CD4-positive, alpha-beta T cell (primary cell): ENCODE results near the gene LAMA2. TPM values are rescaled to one million over a fixed set of nuclear protein-coding genes. Genes with fewer than 3 reads are reported as not detected.

Experiments
- ATAC-seq: fragments of 200-7000 bp; cut with Tn5 transposase; one replicate; pipeline ENCODE4 v1.10.0; 2022; ENCODE audit warnings: mild to moderate bottlenecking; ENCODE audit not compliant: poor library complexity
- CTCF ChIA-PET: fragments of 350-600 bp; sonication (Branson Sonifier 250); formaldehyde crosslinking; loops from one replicate; lab custom pipeline; 2021; ENCODE audit warnings: antibody characterized with exemption, inconsistent platforms; lab: Charles Lee
- POLR2A ChIA-PET: fragments of 350-600 bp; sonication (Branson Sonifier 250); formaldehyde crosslinking; loops from one replicate; lab custom pipeline; 2021; ENCODE audit warnings: antibody characterized with exemption, inconsistent platforms; lab: Charles Lee
- DNase-seq, 14 experiments: peaks; one replicate each; pipeline ENCODE4 v3.0.0-alpha.2; 2013 to 2020; ENCODE audit warnings: mixed read lengths in 2 of 14
- H3K27ac ChIP-seq, 2 donors: one replicate each; pipeline versions ENCODE4 v1.5.1 to v1.7.0; 2013; ENCODE audit warnings: low read length in 2 of 2, low read depth in 1 of 2, mild to moderate bottlenecking in 1 of 2
- H3K27me3 ChIP-seq, 2 experiments: 1 replicate in 1 of 2; 2 replicates in 1 of 2; pipeline versions ENCODE4 v1.6.1 to v1.7.0; 2013; ENCODE audit warnings: low read length in 2 of 2, control low read depth in 1 of 2, mild to moderate bottlenecking in 1 of 2, moderate library complexity in 1 of 2; ENCODE audit not compliant: insufficient read depth in 2 of 2, control insufficient read depth in 1 of 2
- H3K36me3 ChIP-seq: one replicate; pipeline ENCODE4 v1.6.1; 2013; ENCODE audit warnings: low read length, control low read depth; ENCODE audit not compliant: insufficient read depth
- H3K4me1 ChIP-seq: one replicate; pipeline ENCODE4 v1.6.1; 2013; ENCODE audit warnings: low read length, control low read depth; ENCODE audit not compliant: insufficient read depth
- H3K4me3 ChIP-seq: one replicate; pipeline ENCODE4 v1.5.1; 2013; ENCODE audit warnings: mild to moderate bottlenecking, low read length, moderate library complexity
- H3K9me3 ChIP-seq, 2 experiments: 1 replicate in 1 of 2; 2 replicates in 1 of 2; pipeline versions ENCODE4 v1.6.1 to v1.7.0; 2013; ENCODE audit warnings: low read length in 2 of 2, mild to moderate bottlenecking in 2 of 2, control low read depth in 1 of 2, moderate library complexity in 1 of 2; ENCODE audit not compliant: control insufficient read depth in 1 of 2, insufficient read depth in 1 of 2
- H3K27ac Mint-ChIP-seq: one replicate; pipeline ENCODE4 v1.8.0; 2020; ENCODE audit warnings: mixed read lengths
- H3K27me3 Mint-ChIP-seq: one replicate; pipeline ENCODE4 v1.8.0; 2021; ENCODE audit warnings: mixed read lengths
- H3K36me3 Mint-ChIP-seq: one replicate; pipeline ENCODE4 v1.8.0; 2021; ENCODE audit warnings: low read depth, mixed read lengths
- H3K4me1 Mint-ChIP-seq: one replicate; pipeline ENCODE4 v1.8.0; 2021; ENCODE audit warnings: low read depth, mixed read lengths
- H3K4me3 Mint-ChIP-seq: one replicate; pipeline ENCODE4 v1.8.0; 2020; ENCODE audit warnings: mild to moderate bottlenecking, mixed read lengths
- H3K9me3 Mint-ChIP-seq: one replicate; pipeline ENCODE4 v1.8.0; 2020; ENCODE audit warnings: mixed read lengths
- CTCF ChIP-seq: fragments of 200-600 bp; IDR thresholded peaks from one replicate; pipeline ENCODE4 v1.8.0; 2022; ENCODE audit warnings: antibody characterized with exemption, mild to moderate bottlenecking
- intact Hi-C, 2 experiments: fragments of 100-400 bp; cut with DNase I in 1 of 2; cut with micrococcal nuclease in 1 of 2; formaldehyde crosslinking; loops; one replicate each; pipeline versions ENCODE4 v1.15.1 to v1.9.0; 2023 to 2025; cut with DNase I, micrococcal nuclease
- total RNA-seq, 174 experiments: library from RNA in 2 of 174; stranded (reverse) in 2 of 174; gene quantifications; one replicate each; pipeline ENCODE4 v1.2.3 and lab custom pipeline; 2021 to 2026

LAMA2 gene
- total RNA-seq, 2 experiments from 2014 or later: 0.05 to 0.06 TPM

GRCh38 chr6:129469070-129469662 is 586.2 kb downstream of the LAMA2 start:
- intact Hi-C loops: no loop called here
- no peaks in the 10 kb centered on the region for H3K4me1 ChIP-seq
- H3K27ac ChIP-seq: no peak overlapping the region
- no peaks in the 10 kb centered on the region for H3K36me3 Mint-ChIP-seq
- no peak overlapping the region for H3K4me3 Mint-ChIP-seq
- no peaks in the 10 kb centered on the region for H3K36me3 ChIP-seq
- H3K9me3 ChIP-seq: no peaks in the 10 kb centered on the region
- no peak for TF ChIP-seq CTCF
- no peak overlapping the region for H3K27ac Mint-ChIP-seq
- no peaks in the 10 kb centered on the region for H3K27me3 ChIP-seq
- no peaks in the 10 kb centered on the region for H3K9me3 Mint-ChIP-seq
- no peak for ATAC-seq
- H3K4me1 Mint-ChIP-seq: no peaks in the 10 kb centered on the region
- POLR2A ChIA-PET: interaction anchor here (0.6 kb wide), 1 partner anchor 557 kb away, joined by 3 read pairs; no protein-coding TSS in a partner anchor
- no peaks in the 10 kb centered on the region for H3K27me3 Mint-ChIP-seq
- no peak overlapping the region for H3K4me3 ChIP-seq
- DNase-seq: no peak
- CTCF ChIA-PET: no interaction called here

- H3K27ac Mint-ChIP-seq: no peak overlapping the region
- H3K4me3 Mint-ChIP-seq: no peak overlapping the region
- no peaks in the 10 kb centered on the region for H3K9me3 Mint-ChIP-seq
- no peaks in the 10 kb centered on the region for H3K4me1 Mint-ChIP-seq
- no peaks in the 10 kb centered on the region for H3K9me3 ChIP-seq
- POLR2A ChIA-PET: no interaction called here
- H3K36me3 Mint-ChIP-seq: no peaks in the 10 kb centered on the region
- H3K27me3 Mint-ChIP-seq: no peaks in the 10 kb centered on the region
- ATAC-seq (no peak), DNase-seq (no peak)
- CTCF ChIA-PET: no interaction called here
- H3K4me3 ChIP-seq: no peak overlapping the region
- intact Hi-C loops: no loop called here
- no peak for TF ChIP-seq CTCF
- no peaks in the 10 kb centered on the region for H3K4me1 ChIP-seq
- no peaks in the 10 kb centered on the region for H3K27me3 ChIP-seq
- H3K36me3 ChIP-seq: no peaks in the 10 kb centered on the region
- H3K27ac ChIP-seq: no peak overlapping the region
These were observed 589.3 kb downstream of the LAMA2 start for GRCh38 chr6:129472239-129472638.

- Mint-ChIP-seq H3K27ac (no peak overlapping the region), H3K4me3 (no peak overlapping the region), H3K27me3 (no peaks in the 10 kb centered on the region), H3K36me3 (no peaks in the 10 kb centered on the region), H3K9me3 (no peaks in the 10 kb centered on the region), H3K4me1 (no peaks in the 10 kb centered on the region)
- ChIA-PET POLR2A (no interaction called here), CTCF (no interaction called here)
- Histone ChIP-seq H3K36me3 (no peaks in the 10 kb centered on the region), H3K4me3 (no peak overlapping the region), H3K9me3 (no peaks in the 10 kb centered on the region), H3K27ac (no peak overlapping the region), H3K27me3 (no peaks in the 10 kb centered on the region), H3K4me1 (no peaks in the 10 kb centered on the region)
- DNase-seq (no peak), ATAC-seq (no peak)
- intact Hi-C loops: no loop called here
- no peak for TF ChIP-seq CTCF
These were observed 590.6 kb downstream of the LAMA2 start for GRCh38 chr6:129473546-129473945.
